Measurements from ENCODE around the gene CCDC88B.

CCDC88B gene

GRCh38 chr11:64381350-64381749 lies 41.3 kb downstream of the CCDC88B start:
- Histone ChIP-seq H3K4me3 (ENCODE audit: control insufficient read depth in 1 of 7, extremely low read depth in 1 of 7, insufficient read depth in 4 of 7, low read depth in 2 of 7, low read length in 6 of 7) (no peak overlapping the region), H3K4me1 (ENCODE audit: control extremely low read depth in 1 of 4, control insufficient read depth in 4 of 4, insufficient read depth in 4 of 4, low read length in 3 of 4) (peaks cover 1 to 15% (median 11%) of the 10 kb centered on the region in 4 experiments), H3K27me3 (replicated peaks in 2 of 5; ENCODE audit: control insufficient read depth in 4 of 5, insufficient read depth in 5 of 5, low read length in 4 of 5) (peaks cover 0 to 1% (median 0%) of the 10 kb centered on the region in 5 experiments), H3K9me3 (ENCODE audit: control extremely low read depth in 1 of 5, control insufficient read depth in 4 of 5, insufficient read depth in 2 of 5, low read depth in 1 of 5, low read length in 4 of 5) (no peaks in the 10 kb centered on the region), H3K36me3 (ENCODE audit: control insufficient read depth in 4 of 4, insufficient read depth in 4 of 4, low read length in 3 of 4) (no peaks in the 10 kb centered on the region), H3K27ac (ENCODE audit: insufficient read depth in 1 of 2, low read depth in 1 of 2, low read length in 2 of 2, poor library complexity in 1 of 2, severe bottlenecking in 2 of 2) (no peak overlapping the region)
- POLR2A ChIA-PET = no interaction called here
- DNase-seq = no peak
- CTCF ChIA-PET = interaction anchor here (1.1 to 1.2 kb wide), 2 partner anchors 9 to 15 kb away, joined by 3 to 5 read pairs; no protein-coding TSS in a partner anchor
- 96% methylated on average over 5 of the region's 6 CpGs for WGBS (ENCODE audit: insufficient coverage)

DNA sequence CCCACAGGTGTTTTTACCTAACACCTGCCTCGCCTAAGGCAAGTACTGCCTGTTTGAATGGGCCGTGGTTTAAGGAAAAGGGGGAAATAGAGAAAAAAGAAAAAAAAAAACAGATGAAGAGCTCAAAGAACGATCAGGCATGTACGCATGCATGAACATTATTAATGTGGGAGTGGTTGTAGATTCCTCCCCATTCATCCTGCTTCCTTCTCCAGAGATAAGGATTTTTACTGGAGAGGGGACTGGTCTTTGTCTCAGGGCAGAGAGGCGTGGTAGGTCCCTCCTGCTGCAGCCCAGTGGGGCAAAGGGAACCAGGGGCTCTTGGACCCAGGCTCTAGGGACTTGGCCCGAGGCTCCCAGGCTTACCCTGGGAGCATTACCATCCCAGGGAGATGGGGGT lies 42.0 kb downstream of the CCDC88B start:
- peaks cover 0 to 1% (median 0%) of the 10 kb centered on the region in 5 experiments for H3K27me3 ChIP-seq (replicated peaks in 2 of 5; ENCODE audit: control insufficient read depth in 4 of 5, insufficient read depth in 5 of 5, low read length in 4 of 5)
- POLR2A ChIA-PET = no interaction called here

DNA sequence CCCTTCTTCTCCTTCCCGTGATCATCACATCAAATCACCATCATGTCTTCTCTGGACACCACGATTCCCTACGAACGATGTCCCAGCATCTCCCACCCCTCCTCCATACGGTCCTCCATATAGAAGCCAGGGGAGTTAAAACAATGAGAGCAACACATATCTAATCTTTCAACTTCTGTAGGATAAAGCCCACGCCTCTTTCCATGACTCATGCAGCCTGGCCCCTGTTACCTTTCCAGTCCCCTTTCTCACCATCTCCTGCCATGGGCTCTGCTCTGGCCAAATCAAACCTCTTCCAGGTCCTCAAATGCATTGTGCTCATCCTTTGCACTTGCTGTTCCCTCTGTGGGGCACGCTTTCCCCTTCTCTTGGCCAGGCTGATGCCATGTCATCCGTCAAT lies 42.6 kb downstream of the CCDC88B start:
- Histone ChIP-seq H3K4me1 (ENCODE audit: control extremely low read depth in 1 of 4, control insufficient read depth in 4 of 4, insufficient read depth in 4 of 4, low read length in 3 of 4) (peaks cover 1 to 17% (median 12%) of the 10 kb centered on the region in 4 experiments), H3K36me3 (ENCODE audit: control insufficient read depth in 4 of 4, insufficient read depth in 4 of 4, low read length in 3 of 4) (no peaks in the 10 kb centered on the region), H3K4me3 (ENCODE audit: control insufficient read depth in 1 of 7, extremely low read depth in 1 of 7, insufficient read depth in 4 of 7, low read depth in 2 of 7, low read length in 6 of 7) (no peak overlapping the region), H3K9me3 (ENCODE audit: control extremely low read depth in 1 of 5, control insufficient read depth in 4 of 5, insufficient read depth in 2 of 5, low read depth in 1 of 5, low read length in 4 of 5) (no peaks in the 10 kb centered on the region), H3K27me3 (replicated peaks in 2 of 5; ENCODE audit: control insufficient read depth in 4 of 5, insufficient read depth in 5 of 5, low read length in 4 of 5) (peaks cover 0 to 1% (median 0%) of the 10 kb centered on the region in 5 experiments), H3K27ac (ENCODE audit: insufficient read depth in 1 of 2, low read depth in 1 of 2, low read length in 2 of 2, poor library complexity in 1 of 2, severe bottlenecking in 2 of 2) (no peak overlapping the region)
- CTCF ChIA-PET = no interaction called here
- DNase-seq = no peak
- POLR2A ChIA-PET = no interaction called here
- WGBS (ENCODE audit: insufficient coverage) = 90% methylated on average over 3 of the region's 8 CpGs

More for the DNA sequence above, 42.0 kb downstream of the CCDC88B start:
- H3K9me3 ChIP-seq (ENCODE audit: control extremely low read depth in 1 of 5, control insufficient read depth in 4 of 5, insufficient read depth in 2 of 5, low read depth in 1 of 5, low read length in 4 of 5) = no peaks in the 10 kb centered on the region
- no peak overlapping the region for H3K27ac ChIP-seq (ENCODE audit: insufficient read depth in 1 of 2, low read depth in 1 of 2, low read length in 2 of 2, poor library complexity in 1 of 2, severe bottlenecking in 2 of 2)
- CTCF ChIA-PET = no interaction called here
- peaks cover 1 to 17% (median 12%) of the 10 kb centered on the region in 4 experiments for H3K4me1 ChIP-seq (ENCODE audit: control extremely low read depth in 1 of 4, control insufficient read depth in 4 of 4, insufficient read depth in 4 of 4, low read length in 3 of 4)
- no peaks in the 10 kb centered on the region for H3K36me3 ChIP-seq (ENCODE audit: control insufficient read depth in 4 of 4, insufficient read depth in 4 of 4, low read length in 3 of 4)
- 94% methylated on average over 4 of the region's 6 CpGs for WGBS (ENCODE audit: insufficient coverage)
- H3K4me3 ChIP-seq (ENCODE audit: control insufficient read depth in 1 of 7, extremely low read depth in 1 of 7, insufficient read depth in 4 of 7, low read depth in 2 of 7, low read length in 6 of 7) = no peak overlapping the region
- no peak for DNase-seq

- 100% methylated on average over 1 of the region's 2 CpGs for WGBS (ENCODE audit: insufficient coverage)
- Histone ChIP-seq H3K4me3 (ENCODE audit: control insufficient read depth in 1 of 7, extremely low read depth in 1 of 7, insufficient read depth in 4 of 7, low read depth in 2 of 7, low read length in 6 of 7) (no peak overlapping the region), H3K9me3 (ENCODE audit: control extremely low read depth in 1 of 5, control insufficient read depth in 4 of 5, insufficient read depth in 2 of 5, low read depth in 1 of 5, low read length in 4 of 5) (peaks cover 0 to 2% (median 0%) of the 10 kb centered on the region in 5 experiments), H3K27ac (ENCODE audit: insufficient read depth in 1 of 2, low read depth in 1 of 2, low read length in 2 of 2, poor library complexity in 1 of 2, severe bottlenecking in 2 of 2) (no peak overlapping the region), H3K27me3 (replicated peaks in 2 of 5; ENCODE audit: control insufficient read depth in 4 of 5, insufficient read depth in 5 of 5, low read length in 4 of 5) (peaks cover 0 to 9% (median 0%) of the 10 kb centered on the region in 5 experiments), H3K36me3 (ENCODE audit: control insufficient read depth in 4 of 4, insufficient read depth in 4 of 4, low read length in 3 of 4) (no peaks in the 10 kb centered on the region), H3K4me1 (ENCODE audit: control extremely low read depth in 1 of 4, control insufficient read depth in 4 of 4, insufficient read depth in 4 of 4, low read length in 3 of 4) (peaks cover 1 to 17% (median 12%) of the 10 kb centered on the region in 4 experiments)
- ChIA-PET CTCF (no interaction called here), POLR2A (no interaction called here)
- DNase-seq = no peak
Measured at GRCh38 chr11:64383580-64383979, 43.6 kb downstream of the CCDC88B start.

DNA sequence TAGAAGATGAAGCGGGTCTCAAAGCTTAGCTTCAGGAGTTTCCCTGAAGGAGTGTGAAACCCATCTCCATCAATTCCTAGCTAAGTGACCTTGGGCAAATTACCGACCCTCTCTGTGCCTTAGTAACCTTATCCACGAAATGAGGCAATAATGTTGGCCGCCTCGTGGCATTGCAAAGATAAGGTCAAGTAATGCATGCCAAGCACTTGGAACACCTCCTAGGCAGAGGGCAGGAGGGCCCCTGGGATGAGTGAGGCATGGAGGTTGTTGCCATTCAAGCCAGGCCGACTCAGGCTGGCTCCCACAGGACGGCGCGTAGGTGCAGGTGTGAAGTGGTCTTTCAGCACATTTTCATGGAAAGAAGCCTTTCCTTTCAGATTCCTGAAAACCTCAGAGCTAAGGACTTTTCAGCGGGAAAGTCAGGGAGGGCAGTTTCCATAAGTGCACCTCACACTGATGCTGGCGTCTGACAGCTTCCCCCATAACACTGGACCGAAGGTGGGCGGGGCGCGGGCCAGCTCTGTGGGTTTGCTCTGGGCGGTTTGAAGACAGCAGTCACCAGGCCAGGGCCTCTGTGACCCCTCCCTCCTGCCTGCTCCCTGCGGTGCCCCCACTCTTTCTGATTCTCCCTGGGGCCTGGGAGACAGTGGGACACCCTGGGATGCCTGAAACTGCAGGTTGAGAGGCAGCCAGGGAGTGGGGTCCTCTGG lies 44.2 kb downstream of the CCDC88B start:
- DNase-seq = no peak
- no peaks in the 10 kb centered on the region for H3K36me3 ChIP-seq (ENCODE audit: control insufficient read depth in 4 of 4, insufficient read depth in 4 of 4, low read length in 3 of 4)
- no peak overlapping the region for H3K27ac ChIP-seq (ENCODE audit: insufficient read depth in 1 of 2, low read depth in 1 of 2, low read length in 2 of 2, poor library complexity in 1 of 2, severe bottlenecking in 2 of 2)
- no peak overlapping the region for H3K4me3 ChIP-seq (ENCODE audit: control insufficient read depth in 1 of 7, extremely low read depth in 1 of 7, insufficient read depth in 4 of 7, low read depth in 2 of 7, low read length in 6 of 7)
- ChIA-PET CTCF (interaction anchor here (1.3 kb wide), 1 partner anchor 65 kb away, joined by 3 read pairs; no protein-coding TSS in a partner anchor), POLR2A (no interaction called here)
- H3K4me1 ChIP-seq (ENCODE audit: control extremely low read depth in 1 of 4, control insufficient read depth in 4 of 4, insufficient read depth in 4 of 4, low read length in 3 of 4) = peaks cover 1 to 17% (median 12%) of the 10 kb centered on the region in 4 experiments
- peaks cover 0 to 2% (median 0%) of the 10 kb centered on the region in 5 experiments for H3K9me3 ChIP-seq (ENCODE audit: control extremely low read depth in 1 of 5, control insufficient read depth in 4 of 5, insufficient read depth in 2 of 5, low read depth in 1 of 5, low read length in 4 of 5)
- 84% methylated on average over 16 of the region's 17 CpGs for WGBS (ENCODE audit: insufficient coverage)
- peaks cover 0 to 14% (median 0%) of the 10 kb centered on the region in 5 experiments for H3K27me3 ChIP-seq (replicated peaks in 2 of 5; ENCODE audit: control insufficient read depth in 4 of 5, insufficient read depth in 5 of 5, low read length in 4 of 5)

- ChIA-PET CTCF (interaction anchor here (1.3 kb wide), 1 partner anchor 64 kb away, joined by 3 read pairs; no protein-coding TSS in a partner anchor), POLR2A (no interaction called here)
- H3K9me3 ChIP-seq (ENCODE audit: control extremely low read depth in 1 of 5, control insufficient read depth in 4 of 5, insufficient read depth in 2 of 5, low read depth in 1 of 5, low read length in 4 of 5) = peaks cover 0 to 2% (median 0%) of the 10 kb centered on the region in 5 experiments
- no peak overlapping the region for H3K4me3 ChIP-seq (ENCODE audit: control insufficient read depth in 1 of 7, extremely low read depth in 1 of 7, insufficient read depth in 4 of 7, low read depth in 2 of 7, low read length in 6 of 7)
- no peak overlapping the region for H3K27ac ChIP-seq (ENCODE audit: insufficient read depth in 1 of 2, low read depth in 1 of 2, low read length in 2 of 2, poor library complexity in 1 of 2, severe bottlenecking in 2 of 2)
- DNase-seq = peak; percentile 28 to 71 (median 63)
- 58% methylated on average over 13 of the region's 15 CpGs for WGBS (ENCODE audit: insufficient coverage)
- peaks cover 0 to 21% (median 0%) of the 10 kb centered on the region in 5 experiments for H3K27me3 ChIP-seq (replicated peaks in 2 of 5; ENCODE audit: control insufficient read depth in 4 of 5, insufficient read depth in 5 of 5, low read length in 4 of 5)
- no peaks in the 10 kb centered on the region for H3K36me3 ChIP-seq (ENCODE audit: control insufficient read depth in 4 of 4, insufficient read depth in 4 of 4, low read length in 3 of 4)
- H3K4me1 ChIP-seq (ENCODE audit: control extremely low read depth in 1 of 4, control insufficient read depth in 4 of 4, insufficient read depth in 4 of 4, low read length in 3 of 4) = peaks cover 1 to 17% (median 12%) of the 10 kb centered on the region in 4 experiments
Measured at GRCh38 chr11:64384981-64385944, 45.3 kb downstream of the CCDC88B start.
